K562 (cell line): ENCODE data around the gene PAN2. TPM values are rescaled to one million over a fixed set of nuclear protein-coding genes. Genes with fewer than 3 reads are reported as not detected.

Source experiments
- BCL6 ChIP-seq: fragments of 250-450 bp; sonication (Bioruptor Pico); IDR thresholded peaks from 2 replicates; pipeline ENCODE4 v1.4.0; 2020
- BCOR ChIP-seq: fragments of 450-650 bp; IDR thresholded peaks from 2 replicates; pipeline ENCODE4 v1.6.1; 2016
- CBX8 ChIP-seq: fragments of 200-600 bp; sonication (generic); IDR thresholded peaks from 2 replicates; pipeline ENCODE4 v1.6.1; 2012; ENCODE audit warnings: borderline replicate concordance, mixed run types, low read depth, mild to moderate bottlenecking, moderate library complexity, mixed read lengths, low read length, control low read depth, inconsistent platforms; ENCODE audit not compliant: poor library complexity, severe bottlenecking; ENCODE audit errors: extremely low read depth
- KDM4B ChIP-seq, 2 experiments: fragments of 450-650 bp in 1 of 2; sonication (generic) in 1 of 2; IDR thresholded peaks; 2 replicates each; pipeline ENCODE4 v1.6.1; 2016 to 2017; ENCODE audit warnings: borderline replicate concordance in 2 of 2, antibody characterized with exemption in 1 of 2, low read depth in 1 of 2, mild to moderate bottlenecking in 1 of 2
- MCM5 ChIP-seq: fragments of 450-650 bp; IDR thresholded peaks from 2 replicates; pipeline ENCODE4 v1.6.1; 2016; ENCODE audit warnings: low read depth
- MTA2 ChIP-seq: fragments of 450-650 bp; IDR thresholded peaks from 2 replicates; pipeline ENCODE4 v1.6.1; 2016; ENCODE audit warnings: low read depth
- RAD51 ChIP-seq: fragments of 450-650 bp; IDR thresholded peaks from 2 replicates; pipeline ENCODE4 v1.7.1; 2016; ENCODE audit warnings: low read depth, mild to moderate bottlenecking, borderline replicate concordance
- RNF219 ChIP-seq: fragments of 250-450 bp; sonication (Bioruptor Pico); IDR thresholded peaks from 2 replicates; pipeline ENCODE4 v1.5.0; 2022; ENCODE audit warnings: mild to moderate bottlenecking
- SAP30 ChIP-seq: fragments of 200-600 bp; sonication (generic); IDR thresholded peaks from 2 replicates; pipeline ENCODE4 v1.6.1; 2012; ENCODE audit warnings: borderline replicate concordance, low read depth, mild to moderate bottlenecking, moderate library complexity, low read length, control low read depth, inconsistent platforms; ENCODE audit not compliant: insufficient read depth, poor library complexity, severe bottlenecking
- SRSF3 ChIP-seq: fragments of 200-400 bp; formaldehyde crosslinking; IDR thresholded peaks from 2 replicates; pipeline ENCODE4 v1.6.1; 2016; ENCODE audit warnings: mild to moderate bottlenecking, low read length, moderate library complexity; ENCODE audit not compliant: insufficient read depth
- TGIF2 ChIP-seq: sonication (generic); formaldehyde crosslinking; IDR thresholded peaks from 2 replicates; pipeline ENCODE4 v1.8.1; 2022; ENCODE audit warnings: mild to moderate bottlenecking, missing genetic modification reagents, moderate library complexity
- THRAP3 ChIP-seq: fragments of 450-650 bp; IDR thresholded peaks from 2 replicates; pipeline ENCODE4 v1.6.1; 2016; ENCODE audit warnings: mild to moderate bottlenecking, inconsistent platforms, borderline replicate concordance
- YBX1 ChIP-seq: fragments of 450-650 bp; IDR thresholded peaks from 2 replicates; pipeline ENCODE4 v1.7.1; 2016; ENCODE audit warnings: mild to moderate bottlenecking
- YY1 ChIP-seq, 3 experiments: IDR thresholded peaks; 2 replicates each; pipeline ENCODE4 v1.6.1; 2011; ENCODE audit warnings: low read length in 2 of 3, mild to moderate bottlenecking in 2 of 3, moderate library complexity in 2 of 3, borderline replicate concordance in 1 of 3, control low read depth in 1 of 3, low read depth in 1 of 3; ENCODE audit not compliant: insufficient read depth in 3 of 3, insufficient replicate concordance in 2 of 3, control insufficient read depth in 1 of 3, insufficient read length in 1 of 3; ENCODE audit errors: extremely low read depth in 1 of 3
- ZNF165 ChIP-seq: fragments of 250-450 bp; sonication (Bioruptor Pico); IDR thresholded peaks from 2 replicates; pipeline ENCODE4 v1.4.0; 2020; ENCODE audit warnings: borderline replicate concordance
- ZNF239 ChIP-seq: fragments of 250-450 bp; sonication (Bioruptor Pico); IDR thresholded peaks from 2 replicates; pipeline ENCODE4 v1.4.0; 2020; ENCODE audit warnings: mild to moderate bottlenecking
- ZNF76 ChIP-seq: fragments of 250-450 bp; sonication (Bioruptor Pico); IDR thresholded peaks from 2 replicates; pipeline ENCODE4 v1.4.0; 2020; ENCODE audit warnings: mild to moderate bottlenecking, moderate library complexity, borderline replicate concordance
- polyA plus RNA-seq, 8 experiments: library from polyadenylated mRNA; depleted of rRNA in 4 of 8; stranded (reverse) in 5 of 8; unstranded in 3 of 8; fragments of >200 nt; fragmentation: Nextera tagmentation in 2 of 8; fragmentation: Illumina TruSeq in 1 of 8; extraction: Ambion mirVana in 2 of 8; extraction: Trizol in 1 of 8; gene quantifications; 2 replicates each; pipeline versions ENCODE4 v1.2.1 to v1.2.3, GENCODE V29; 2011 to 2014; ENCODE audit warnings: inconsistent platforms in 1 of 8, missing spikeins in 1 of 8
- total RNA-seq, 7 experiments: library from RNA; depleted of rRNA in 6 of 7; stranded (reverse); fragments of >200 nt in 6 of 7; fragmentation: Illumina TruSeq in 2 of 7; extraction: Trizol in 2 of 7; gene quantifications; 2 replicates each; pipeline versions ENCODE4 v1.2.1 to v1.2.3, GENCODE V29; 2011 to 2021; ENCODE audit warnings: low replicate concordance in 1 of 7
- TF ChIP-seq, protein P1 (sequence below): fragments of 450-650 bp; formaldehyde crosslinking; IDR thresholded peaks from 2 replicates; pipeline ENCODE4 v1.4.0; 2020; ENCODE audit warnings: mild to moderate bottlenecking, moderate library complexity
- TF ChIP-seq, protein P2 (sequence below): fragments of 450-650 bp; IDR thresholded peaks from 2 replicates; pipeline ENCODE4 v1.6.1; 2016
- TF ChIP-seq, protein P3 (sequence below), 2 experiments: fragments of 450-650 bp; conservative IDR thresholded peaks; 2 replicates each; pipeline ENCODE4 v1.6.1; 2017; ENCODE audit warnings: mild to moderate bottlenecking in 2 of 2, moderate library complexity in 2 of 2

The PAN2 gene
- total and polyA plus RNA-seq, 9 of the 15 experiments (the other 6 are each of a cell fraction or from before 2014, with no cell fraction given): 15.0 to 66.1 (median 25.9) TPM

DNA sequence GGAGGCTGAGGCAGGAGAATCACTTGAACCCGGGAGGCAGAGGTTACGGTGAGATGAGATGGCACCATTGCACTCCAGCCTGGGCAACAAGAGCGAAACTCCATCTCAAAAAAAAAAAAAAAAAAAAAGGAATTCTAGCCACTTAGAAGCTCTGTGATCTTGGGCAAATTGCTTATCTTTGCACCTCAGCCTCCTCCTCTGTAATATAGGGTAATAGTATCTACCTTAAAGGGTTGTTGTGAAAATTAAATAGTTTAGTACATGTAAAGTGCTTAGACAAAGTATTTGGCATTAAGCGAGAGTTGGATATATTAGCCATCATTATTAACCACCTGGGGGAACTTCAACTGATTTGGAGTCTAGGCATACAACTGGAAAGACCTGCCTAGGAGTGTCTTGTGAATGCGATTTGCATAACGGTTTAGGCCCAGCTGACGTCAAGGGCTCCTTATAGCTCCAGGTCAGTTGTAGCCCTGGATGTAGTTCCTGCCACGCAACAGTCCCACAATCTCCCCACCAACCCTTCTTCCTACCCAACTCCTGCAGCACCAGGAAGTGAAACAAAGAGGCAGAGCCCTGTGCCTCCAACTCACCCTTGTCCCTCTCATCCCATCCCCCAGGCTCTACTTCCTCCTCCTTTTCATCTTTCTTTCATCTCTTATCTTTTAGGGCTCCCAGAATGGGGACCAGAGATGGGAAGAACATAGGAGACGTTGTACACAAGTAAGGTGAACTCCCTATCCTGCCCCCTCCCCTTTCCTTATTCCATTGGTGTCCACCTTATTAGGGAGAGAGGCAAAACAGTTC, 2.8 kb upstream of the PAN2 start (continued):
- peak in 1 of 3 experiments; percentile 20 for TF ChIP-seq YY1 (IDR thresholded peaks at IDR 0.05; ENCODE audit: borderline replicate concordance in 1 of 3, control insufficient read depth in 1 of 3, extremely low read depth in 1 of 3, insufficient read depth in 3 of 3, insufficient read length in 1 of 3, insufficient replicate concordance in 2 of 3, low read depth in 1 of 3, low read length in 2 of 3)
- TF ChIP-seq, protein P1, sequence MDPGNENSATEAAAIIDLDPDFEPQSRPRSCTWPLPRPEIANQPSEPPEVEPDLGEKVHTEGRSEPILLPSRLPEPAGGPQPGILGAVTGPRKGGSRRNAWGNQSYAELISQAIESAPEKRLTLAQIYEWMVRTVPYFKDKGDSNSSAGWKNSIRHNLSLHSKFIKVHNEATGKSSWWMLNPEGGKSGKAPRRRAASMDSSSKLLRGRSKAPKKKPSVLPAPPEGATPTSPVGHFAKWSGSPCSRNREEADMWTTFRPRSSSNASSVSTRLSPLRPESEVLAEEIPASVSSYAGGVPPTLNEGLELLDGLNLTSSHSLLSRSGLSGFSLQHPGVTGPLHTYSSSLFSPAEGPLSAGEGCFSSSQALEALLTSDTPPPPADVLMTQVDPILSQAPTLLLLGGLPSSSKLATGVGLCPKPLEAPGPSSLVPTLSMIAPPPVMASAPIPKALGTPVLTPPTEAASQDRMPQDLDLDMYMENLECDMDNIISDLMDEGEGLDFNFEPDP (CRISPR knock-in tag): no peak
- TF ChIP-seq CBX8: no peak
- no peak for TF ChIP-seq YBX1
- no peak for TF ChIP-seq RAD51
- TF ChIP-seq THRAP3: no peak
- no peak for TF ChIP-seq BCOR
- TF ChIP-seq MCM5: no peak
- TF ChIP-seq MTA2: peak; percentile 7; the same call in 1 of the 2 replicates
- no peak for TF ChIP-seq ZNF239 (CRISPR knock-in tag)
- no peak for TF ChIP-seq SRSF3
- no peak for TF ChIP-seq ZNF76 (CRISPR knock-in tag)
- no peak for TF ChIP-seq RNF219
- no peak for TF ChIP-seq SAP30
- TF ChIP-seq, protein P2, sequence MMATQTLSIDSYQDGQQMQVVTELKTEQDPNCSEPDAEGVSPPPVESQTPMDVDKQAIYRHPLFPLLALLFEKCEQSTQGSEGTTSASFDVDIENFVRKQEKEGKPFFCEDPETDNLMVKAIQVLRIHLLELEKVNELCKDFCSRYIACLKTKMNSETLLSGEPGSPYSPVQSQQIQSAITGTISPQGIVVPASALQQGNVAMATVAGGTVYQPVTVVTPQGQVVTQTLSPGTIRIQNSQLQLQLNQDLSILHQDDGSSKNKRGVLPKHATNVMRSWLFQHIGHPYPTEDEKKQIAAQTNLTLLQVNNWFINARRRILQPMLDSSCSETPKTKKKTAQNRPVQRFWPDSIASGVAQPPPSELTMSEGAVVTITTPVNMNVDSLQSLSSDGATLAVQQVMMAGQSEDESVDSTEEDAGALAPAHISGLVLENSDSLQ: 0 out of 2 replicates have a peak, but pooled peaks have one; percentile 8
- no peak for TF ChIP-seq TGIF2
- no peak for TF ChIP-seq KDM4B (IDR thresholded peaks at IDR 0.05; ENCODE audit: borderline replicate concordance in 2 of 2, low read depth in 1 of 2)
- TF ChIP-seq BCL6: no peak
- no peak for TF ChIP-seq ZNF165 (CRISPR knock-in tag)
- TF ChIP-seq, protein P3, sequence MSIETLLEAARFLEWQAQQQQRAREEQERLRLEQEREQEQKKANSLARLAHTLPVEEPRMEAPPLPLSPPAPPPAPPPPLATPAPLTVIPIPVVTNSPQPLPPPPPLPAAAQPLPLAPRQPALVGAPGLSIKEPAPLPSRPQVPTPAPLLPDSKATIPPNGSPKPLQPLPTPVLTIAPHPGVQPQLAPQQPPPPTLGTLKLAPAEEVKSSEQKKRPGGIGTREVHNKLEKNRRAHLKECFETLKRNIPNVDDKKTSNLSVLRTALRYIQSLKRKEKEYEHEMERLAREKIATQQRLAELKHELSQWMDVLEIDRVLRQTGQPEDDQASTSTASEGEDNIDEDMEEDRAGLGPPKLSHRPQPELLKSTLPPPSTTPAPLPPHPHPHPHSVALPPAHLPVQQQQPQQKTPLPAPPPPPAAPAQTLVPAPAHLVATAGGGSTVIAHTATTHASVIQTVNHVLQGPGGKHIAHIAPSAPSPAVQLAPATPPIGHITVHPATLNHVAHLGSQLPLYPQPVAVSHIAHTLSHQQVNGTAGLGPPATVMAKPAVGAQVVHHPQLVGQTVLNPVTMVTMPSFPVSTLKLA (conservative IDR thresholded peaks at IDR 0.05): peak in 1 of 2 experiments; percentile 58; a peak in 2 of 4 replicates
